Urothelium cell line (cell line): Measurements from ENCODE around the gene PHLPP1.
"Not testable (repeated sequence)": the region's sequence is repeated elsewhere in the genome, so short reads cannot be mapped to it uniquely, and the experiment has no call there.

Source experiments
- DNase-seq: peaks from one replicate; pipeline ENCODE4 v3.0.0; 2011; ENCODE audit warnings: low spot score, mixed read lengths
- FAIRE-seq: peaks from 2 replicates; lab custom pipeline; 2011; peaks lifted over from hg19 to GRCh38; lab: Jason Lieb, UNC

Gene PHLPP1

GRCh38 chr18:62740650-62741049, 25.3 kb downstream of the PHLPP1 start:
- FAIRE-seq: not testable (repeated sequence)

GRCh38 chr18:62741118-62741566, 25.8 kb downstream of the PHLPP1 start:
- FAIRE-seq (no peak), DNase-seq (peak; percentile 29)

More at GRCh38 chr18:62740650-62741049, 25.3 kb downstream of the PHLPP1 start:
- not testable (repeated sequence) for DNase-seq

GRCh38 chr18:62741584-62741983, 26.2 kb downstream of the PHLPP1 start:
- DNase-seq (no peak), FAIRE-seq (no peak)

- no peak for FAIRE-seq
- DNase-seq: no peak
Measured at GRCh38 chr18:62744076-62744968, 29.0 kb downstream of the PHLPP1 start.

- FAIRE-seq (no peak), DNase-seq (no peak)
Measured at GRCh38 chr18:62745089-62745751, 29.9 kb downstream of the PHLPP1 start.

- no peak for FAIRE-seq
- no peak for DNase-seq
Measured at GRCh38 chr18:62749389-62749788, 34.0 kb downstream of the PHLPP1 start.

GRCh38 chr18:62751341-62751821, 36.0 kb downstream of the PHLPP1 start:
- FAIRE-seq (no peak), DNase-seq (no peak)

GRCh38 chr18:62751977-62752376, 36.6 kb downstream of the PHLPP1 start:
- FAIRE-seq (no peak), DNase-seq (no peak)

- FAIRE-seq: no peak
Measured at GRCh38 chr18:62754026-62754425, 38.7 kb downstream of the PHLPP1 start.

GRCh38 chr18:62755454-62755853, 40.1 kb downstream of the PHLPP1 start:
- DNase-seq: no peak
- FAIRE-seq: no peak

More at GRCh38 chr18:62754026-62754425, 38.7 kb downstream of the PHLPP1 start:
- no peak for DNase-seq

GRCh38 chr18:62755946-62756345, 40.6 kb downstream of the PHLPP1 start:
- DNase-seq: no peak
- no peak for FAIRE-seq

GRCh38 chr18:62757399-62758010, 42.2 kb downstream of the PHLPP1 start:
- DNase-seq (no peak), FAIRE-seq (no peak)

- no peak for FAIRE-seq
- no peak for DNase-seq
Measured at GRCh38 chr18:62758591-62758990, 43.2 kb downstream of the PHLPP1 start.

GRCh38 chr18:62759704-62760402, 44.5 kb downstream of the PHLPP1 start:
- DNase-seq (no peak), FAIRE-seq (no peak)

GRCh38 chr18:62760403-62760734, 45.0 kb downstream of the PHLPP1 start:
- DNase-seq (no peak), FAIRE-seq (no peak)

GRCh38 chr18:62763101-62763521, 47.8 kb downstream of the PHLPP1 start:
- FAIRE-seq (no peak), DNase-seq (no peak)

GRCh38 chr18:62766266-62766665, 50.9 kb downstream of the PHLPP1 start:
- no peak for DNase-seq
- FAIRE-seq: no peak

GRCh38 chr18:62767321-62767720, 52.0 kb downstream of the PHLPP1 start:
- no peak for FAIRE-seq
- DNase-seq: peak; percentile 9

- FAIRE-seq (no peak), DNase-seq (no peak)
Measured at GRCh38 chr18:62767836-62768557, 52.7 kb downstream of the PHLPP1 start.

- FAIRE-seq (no peak), DNase-seq (no peak)
Measured at GRCh38 chr18:62768558-62768943, 53.2 kb downstream of the PHLPP1 start.
